Measurements from ENCODE around the gene SLC8A1. TPM values are rescaled to one million over a fixed set of nuclear protein-coding genes. Genes with fewer than 3 reads are reported as not detected.

The SLC8A1 gene
- total RNA-seq, 1 experiment from 2014 or later: 1.7 TPM

DNA sequence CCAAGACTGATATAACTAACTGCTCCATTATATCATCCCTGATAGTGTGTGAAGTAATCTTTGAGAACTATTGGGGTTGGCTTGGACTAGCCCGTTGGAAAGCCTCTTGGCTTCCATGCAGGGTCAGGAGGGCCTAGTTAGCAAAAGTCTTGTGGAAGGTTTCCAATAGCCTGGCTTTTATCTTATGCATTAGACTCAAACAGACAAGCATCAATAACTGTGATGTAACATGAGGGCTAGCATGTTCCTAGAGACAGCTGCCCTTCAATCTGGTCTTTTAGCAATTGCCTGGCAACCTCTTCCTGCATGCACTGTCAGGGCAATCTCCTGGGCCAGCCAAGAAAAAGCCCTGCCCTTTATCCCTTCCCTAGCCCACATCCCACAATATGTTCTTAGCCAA is 18.2 kb downstream of the SLC8A1 start:
- no peaks in the 10 kb centered on the region for H3K79me2 ChIP-seq (ENCODE audit: insufficient read depth, low read length)
- no peak overlapping the region for H3K18ac ChIP-seq (ENCODE audit: insufficient read length, low read depth, low read length)
- H3K4ac ChIP-seq (ENCODE audit: low read depth, low read length): no peak overlapping the region
- no peaks in the 10 kb centered on the region for H3K9me3 Mint-ChIP-seq
- no peak overlapping the region for H2BK120ac ChIP-seq (ENCODE audit: low read depth, low read length, poor library complexity, severe bottlenecking)
- no peaks in the 10 kb centered on the region for H3K4me1 ChIP-seq (ENCODE audit: insufficient read depth, low read length)
- no peak overlapping the region for H2AK5ac ChIP-seq (ENCODE audit: insufficient read length, low read length)
- H4K91ac ChIP-seq (ENCODE audit: insufficient read length, low read depth, low read length): no peak overlapping the region
- no peak overlapping the region for H3K14ac ChIP-seq (ENCODE audit: insufficient read depth, low read length)
- no peak overlapping the region for H4K8ac ChIP-seq (replicated peaks; ENCODE audit: insufficient read length, low read depth, low read length)
- no peak overlapping the region for H4K5ac ChIP-seq (ENCODE audit: insufficient read length, low read depth, low read length)
- H3K36me3 Mint-ChIP-seq (ENCODE audit: insufficient read depth in 1 of 3, low read depth in 3 of 3): no peaks in the 10 kb centered on the region
- H3K79me1 ChIP-seq (ENCODE audit: insufficient read depth, low read depth, low read length, poor library complexity, severe bottlenecking): no peaks in the 10 kb centered on the region
- DNase-seq: no peak
- TF ChIP-seq CTCF (conservative IDR thresholded peaks at IDR 0.05): no peak
- no peak overlapping the region for H3K27ac ChIP-seq (ENCODE audit: insufficient read length, low read depth, low read length)
- H3K4me1 Mint-ChIP-seq: peaks cover 2 to 5% of the 10 kb centered on the region in 2 experiments; a peak in 2 of 4 replicates
- H3K9me3 ChIP-seq (ENCODE audit: control insufficient read depth, low read depth, low read length): no peaks in the 10 kb centered on the region
- no peak overlapping the region for H2BK12ac ChIP-seq (ENCODE audit: insufficient read length, low read depth, low read length)
- H3K27me3 Mint-ChIP-seq (ENCODE audit: low read depth): no peaks in the 10 kb centered on the region
- H2AFZ ChIP-seq (ENCODE audit: low read length): no peak overlapping the region
- no peak overlapping the region for H3K56ac ChIP-seq (ENCODE audit: insufficient read length, low read depth, low read length)
- no peak overlapping the region for H3K27ac Mint-ChIP-seq
- no peak overlapping the region for H2BK5ac ChIP-seq (ENCODE audit: insufficient read length, low read length)
- WGBS (ENCODE audit: extremely low coverage, insufficient read length, low lambda C conversion rate): no CpG with 5 or more reads among the region's 1 CpG
- no peak overlapping the region for H2BK15ac ChIP-seq (ENCODE audit: low read depth, low read length)
- H3K4me3 Mint-ChIP-seq: no peak overlapping the region
- no peak overlapping the region for H3K9ac ChIP-seq (ENCODE audit: extremely low read depth, insufficient read length, low read length)
- no peak overlapping the region for H3K4me2 ChIP-seq (ENCODE audit: insufficient read depth, insufficient read length, low read length)
- no peaks in the 10 kb centered on the region for H3K23me2 ChIP-seq (ENCODE audit: insufficient read length, low read depth, low read length, poor library complexity, severe bottlenecking)
- H3T11ph ChIP-seq (ENCODE audit: low read length): no peak overlapping the region
- no peak overlapping the region for H3K23ac ChIP-seq (ENCODE audit: insufficient read length, low read depth, low read length)
- H4K20me1 ChIP-seq (ENCODE audit: control insufficient read depth, insufficient read depth, insufficient read length): no peaks in the 10 kb centered on the region
- no peak overlapping the region for H2BK20ac ChIP-seq (ENCODE audit: low read depth, low read length, poor library complexity, severe bottlenecking)
- H3K27me3 ChIP-seq (ENCODE audit: insufficient read depth, low read length): no peaks in the 10 kb centered on the region

Data from H9 (cell line).